ENCODE measurements around the gene MVP.

GRCh38 chr16:29809850-29810698 lies 10.2 kb upstream of the MVP start:
- TF ChIP-seq PKNOX1 (IDR thresholded peaks at IDR 0.05): no peak
- TF ChIP-seq SUZ12 (IDR thresholded peaks at IDR 0.05): no peak
- TF ChIP-seq BHLHE40 (IDR thresholded peaks at IDR 0.05; ENCODE audit: borderline replicate concordance): no peak
- no peak for TF ChIP-seq CTBP1 (IDR thresholded peaks at IDR 0.05; ENCODE audit: borderline replicate concordance)
- TF ChIP-seq SP1 (IDR thresholded peaks at IDR 0.05): no peak
- no peak for TF ChIP-seq LEF1 (IDR thresholded peaks at IDR 0.05; ENCODE audit: borderline replicate concordance)
- no peak for TF ChIP-seq TARDBP (IDR thresholded peaks at IDR 0.05)
- TF ChIP-seq ARNT (IDR thresholded peaks at IDR 0.05): no peak
- TF ChIP-seq ZNF384 (IDR thresholded peaks at IDR 0.05): no peak
- TF ChIP-seq FOXA1 (IDR thresholded peaks at IDR 0.05): no peak

Data from HEK293T (cell line).